Measurements from ENCODE around the gene HEPN1.
A peak's percentile ranks its signal among the peaks of the same experiment; 100 is the strongest.

The HEPN1 gene

DNA sequence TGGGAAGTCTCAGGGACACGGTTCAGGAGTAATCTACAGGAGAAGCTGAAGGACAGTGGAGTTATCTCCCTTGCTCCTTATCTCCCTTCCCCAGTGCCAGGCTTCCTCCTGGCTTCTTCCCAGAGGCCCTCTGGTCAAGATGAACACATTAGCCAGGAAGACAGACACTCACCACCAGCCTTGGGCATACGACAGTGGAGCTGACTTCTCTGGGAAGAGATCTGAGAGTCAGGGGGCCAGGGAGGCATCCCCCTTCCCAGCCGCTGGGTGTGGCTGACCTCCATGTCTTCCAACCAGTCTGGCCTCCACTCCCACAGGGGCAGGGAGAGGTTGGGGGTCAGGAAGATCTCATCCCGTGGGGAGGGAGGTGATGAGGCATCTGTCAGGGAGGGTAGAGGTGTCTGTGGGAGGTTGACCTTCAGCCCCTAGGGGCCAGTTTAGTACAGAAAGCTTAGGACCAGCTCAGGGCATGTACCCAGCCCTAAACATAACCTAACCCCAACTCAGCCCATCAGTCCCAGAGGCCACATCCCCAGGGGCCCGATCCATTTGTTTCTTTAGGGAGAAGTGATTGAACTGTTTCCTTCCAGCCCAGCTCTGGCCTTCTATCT lies 34.1 kb upstream of the HEPN1 start:
- no peak for DNase-seq (ENCODE audit: low read depth)

DNA sequence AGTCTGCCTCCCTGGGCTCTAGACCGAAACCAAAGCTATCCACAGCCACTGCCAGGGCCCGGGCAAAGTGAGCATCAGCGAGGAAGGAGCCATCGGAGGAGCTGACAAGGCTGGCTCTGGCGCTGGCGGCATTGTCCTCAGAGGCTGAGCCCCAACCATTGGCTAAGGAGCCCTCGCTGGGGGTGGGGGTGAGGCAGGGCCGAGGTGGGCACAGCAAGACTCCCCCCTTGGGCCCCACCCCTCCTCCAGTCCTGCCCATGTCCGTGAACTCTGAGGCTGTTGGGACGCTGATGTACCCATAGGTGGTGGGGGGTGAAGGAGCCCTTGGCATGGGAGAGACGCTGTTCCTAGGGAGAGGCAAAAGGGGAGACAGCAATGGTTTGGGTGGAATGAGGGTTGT lies 32.6 kb upstream of the HEPN1 start:
- no peak for DNase-seq (ENCODE audit: low read depth)

DNA sequence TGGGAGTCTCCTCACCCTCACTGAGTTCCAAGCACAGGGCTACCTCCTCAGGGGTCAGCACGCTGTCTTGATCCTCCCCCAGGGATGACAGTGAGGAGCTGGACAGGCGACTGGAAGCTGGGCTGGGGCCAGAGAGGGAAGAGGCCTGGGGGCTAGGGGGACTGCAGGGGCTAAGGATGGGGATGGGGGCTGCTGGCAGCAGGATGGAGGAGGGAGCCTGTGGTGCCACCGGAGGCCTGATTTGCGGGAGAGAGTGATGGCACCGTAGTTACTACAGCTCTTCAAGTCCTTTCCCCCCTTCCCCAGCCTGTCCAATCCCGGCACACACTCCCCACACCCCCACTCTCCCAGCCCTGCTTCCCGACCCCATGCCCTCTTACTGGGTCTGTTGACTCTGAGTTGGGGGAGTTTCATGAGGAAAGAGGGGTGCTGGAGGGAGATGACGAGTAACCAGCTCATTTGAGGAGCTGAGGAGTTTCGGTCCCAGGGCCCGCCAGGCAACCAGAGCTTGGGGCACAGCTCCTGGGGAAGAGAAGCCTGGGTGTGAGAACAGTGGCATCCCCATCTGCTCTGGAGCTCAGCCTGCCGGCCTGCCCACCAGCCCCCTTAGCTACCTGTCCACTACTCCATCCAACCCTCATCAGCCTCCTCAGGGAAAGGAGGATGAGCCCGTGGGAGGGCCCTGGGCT lies 31.9 kb upstream of the HEPN1 start:
- DNase-seq (ENCODE audit: low read depth): no peak

DNA sequence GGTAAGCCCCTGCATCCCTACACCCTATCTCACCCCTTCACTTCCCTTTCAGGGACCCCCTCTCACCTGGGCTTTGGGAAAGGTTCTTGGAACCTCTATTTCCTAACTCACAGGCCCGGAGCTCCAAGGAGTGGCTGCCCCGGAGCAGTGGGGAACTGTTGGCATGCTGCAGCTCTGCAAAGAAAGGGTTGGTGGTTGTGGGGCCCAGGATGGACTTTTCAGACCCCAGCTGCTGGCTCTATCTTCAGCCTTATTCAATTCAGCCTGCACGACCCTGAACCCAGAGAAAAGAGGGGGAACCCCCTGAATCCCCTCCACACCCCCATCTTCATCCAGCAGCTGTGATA lies 31.4 kb upstream of the HEPN1 start:
- DNase-seq (ENCODE audit: low read depth): no peak

DNA sequence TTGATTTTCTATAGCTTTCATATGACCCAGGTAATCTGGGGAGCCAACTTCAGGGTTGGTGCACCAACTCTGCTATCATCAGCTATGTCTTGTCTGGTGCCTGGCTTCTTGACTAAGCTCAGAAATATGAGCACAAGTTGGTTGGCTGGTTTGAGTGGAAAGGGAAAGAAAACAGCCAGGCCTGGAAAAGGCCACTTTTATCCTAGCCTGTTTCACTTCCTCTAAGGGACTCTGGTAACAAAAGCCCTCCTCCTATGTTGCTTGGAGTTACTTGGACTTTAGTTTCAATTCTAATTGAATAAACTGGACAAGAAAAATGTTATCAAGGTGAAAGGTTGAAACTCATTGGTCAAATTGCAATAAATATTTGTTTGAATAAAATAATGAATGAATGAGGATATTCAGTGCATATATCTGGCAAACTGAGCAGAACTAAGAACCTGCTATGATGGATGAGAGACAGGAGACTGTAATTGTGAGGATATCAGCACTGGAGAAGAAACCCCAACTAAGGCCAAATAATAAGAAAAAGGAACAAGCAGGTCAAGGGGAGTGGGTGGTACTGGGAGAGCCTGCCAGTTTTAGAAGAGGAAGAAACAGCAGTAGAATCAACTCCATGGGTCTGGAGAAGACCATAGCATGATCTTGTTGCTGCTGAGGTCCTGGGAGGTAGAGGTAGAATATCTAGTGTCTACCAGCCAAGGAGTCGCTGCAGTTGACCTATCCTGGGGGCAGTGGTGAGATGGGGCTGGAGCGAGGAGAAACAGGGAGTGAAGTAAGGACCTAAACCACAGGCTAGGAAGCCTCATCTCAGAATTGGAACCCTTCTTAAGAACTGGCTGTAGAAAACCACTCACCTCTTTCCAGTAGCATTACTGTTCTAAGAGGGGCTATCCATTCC lies 29.6 kb upstream of the HEPN1 start:
- no peak for DNase-seq (ENCODE audit: low read depth)

DNA sequence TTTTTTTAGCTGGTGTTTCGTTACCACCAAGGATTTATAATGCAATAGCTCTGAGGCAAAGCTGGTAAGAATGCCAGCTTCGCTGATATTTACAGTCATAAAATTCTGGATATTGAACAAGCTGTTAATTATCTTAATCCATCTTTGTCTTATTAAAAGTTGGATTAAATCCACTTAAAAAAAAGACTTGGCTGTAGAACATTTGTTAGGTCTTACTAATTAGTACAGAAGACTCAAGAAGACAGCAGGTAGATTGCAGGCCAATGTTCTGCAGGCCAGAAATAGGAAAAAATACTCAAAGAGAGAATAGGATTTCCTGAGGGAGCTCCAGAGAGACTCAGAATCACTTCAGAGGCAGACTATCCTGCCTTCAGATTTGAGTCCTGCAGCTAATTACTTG lies 28.9 kb upstream of the HEPN1 start:
- DNase-seq (ENCODE audit: low read depth): no peak

DNA sequence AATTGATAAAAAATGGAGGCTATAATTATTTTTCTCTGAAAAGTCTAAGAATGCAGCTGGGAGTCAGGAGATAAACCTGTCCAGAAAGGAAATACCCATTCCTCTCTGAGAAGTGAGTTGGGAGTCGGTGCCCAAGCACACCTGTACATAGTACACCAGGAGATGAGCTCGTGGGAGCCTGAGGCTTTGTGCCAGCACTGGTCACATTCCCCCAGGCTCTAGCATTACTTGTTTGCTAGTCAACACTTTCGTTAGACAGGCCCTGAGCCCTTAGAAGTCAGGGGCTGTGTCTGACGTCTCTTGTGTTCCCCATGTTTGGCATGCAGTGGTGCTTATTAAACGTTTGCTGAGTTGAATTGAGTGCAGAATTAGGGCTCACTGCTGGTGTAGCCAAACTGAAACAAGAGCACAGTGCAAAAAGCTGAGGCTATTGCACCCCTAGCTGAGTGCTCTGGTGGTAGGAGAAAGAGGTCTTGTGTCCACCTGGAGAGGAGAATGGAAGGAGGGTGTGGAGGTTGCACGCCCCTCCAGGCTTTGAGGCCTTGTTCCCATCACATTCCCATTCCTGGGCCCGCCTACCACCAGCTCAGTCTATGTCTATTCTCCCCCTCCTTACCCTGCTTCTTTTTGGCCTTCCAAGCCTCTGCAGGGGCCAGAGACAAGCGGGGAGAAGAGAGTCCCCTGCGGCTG lies 28.2 kb upstream of the HEPN1 start:
- DNase-seq (ENCODE audit: low read depth): no peak

DNA sequence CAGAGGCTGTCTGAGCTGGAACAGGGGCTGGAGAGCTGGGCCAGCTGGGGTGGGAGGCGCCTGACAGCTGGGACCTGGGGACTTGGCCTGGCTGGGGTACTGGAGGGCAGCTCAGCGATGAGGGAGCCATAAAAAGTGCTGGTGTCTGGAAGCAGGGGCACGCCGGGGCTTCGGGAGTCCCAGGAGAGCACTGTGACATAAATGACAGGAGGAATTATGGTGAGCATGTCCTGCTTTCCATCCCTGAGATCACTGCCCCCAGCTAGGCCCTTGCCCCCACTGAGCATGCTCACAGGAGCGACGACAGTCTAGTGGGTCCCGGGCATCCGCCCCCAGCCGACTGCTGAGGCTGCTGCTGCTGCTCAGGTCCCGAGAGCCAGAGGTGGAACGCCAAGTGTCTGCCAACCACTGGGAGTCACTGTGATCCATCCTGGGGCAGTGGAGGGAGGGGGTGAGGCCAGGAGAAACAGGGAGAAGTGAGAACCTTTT lies 27.6 kb upstream of the HEPN1 start:
- DNase-seq (ENCODE audit: low read depth): no peak

DNA sequence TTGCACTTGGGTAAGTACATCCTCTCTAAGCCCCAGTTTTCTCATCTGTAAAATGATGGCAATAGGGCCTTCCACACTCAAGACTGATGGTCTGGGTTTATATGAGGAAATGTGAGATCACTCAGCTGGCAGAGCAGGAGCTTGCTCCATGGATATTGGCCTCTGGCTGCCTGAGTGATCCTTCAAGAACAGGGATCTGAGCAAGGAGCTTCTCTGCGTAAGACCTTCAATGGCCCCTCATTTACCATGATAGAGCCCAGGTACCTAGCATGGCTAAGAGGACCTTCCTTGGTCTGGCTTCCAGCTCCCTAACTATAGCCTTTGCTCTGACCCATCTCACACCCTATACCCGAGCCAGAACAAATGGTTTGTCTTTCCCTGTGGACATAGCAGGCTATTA lies 26.9 kb upstream of the HEPN1 start:
- no peak for DNase-seq (ENCODE audit: low read depth)

DNA sequence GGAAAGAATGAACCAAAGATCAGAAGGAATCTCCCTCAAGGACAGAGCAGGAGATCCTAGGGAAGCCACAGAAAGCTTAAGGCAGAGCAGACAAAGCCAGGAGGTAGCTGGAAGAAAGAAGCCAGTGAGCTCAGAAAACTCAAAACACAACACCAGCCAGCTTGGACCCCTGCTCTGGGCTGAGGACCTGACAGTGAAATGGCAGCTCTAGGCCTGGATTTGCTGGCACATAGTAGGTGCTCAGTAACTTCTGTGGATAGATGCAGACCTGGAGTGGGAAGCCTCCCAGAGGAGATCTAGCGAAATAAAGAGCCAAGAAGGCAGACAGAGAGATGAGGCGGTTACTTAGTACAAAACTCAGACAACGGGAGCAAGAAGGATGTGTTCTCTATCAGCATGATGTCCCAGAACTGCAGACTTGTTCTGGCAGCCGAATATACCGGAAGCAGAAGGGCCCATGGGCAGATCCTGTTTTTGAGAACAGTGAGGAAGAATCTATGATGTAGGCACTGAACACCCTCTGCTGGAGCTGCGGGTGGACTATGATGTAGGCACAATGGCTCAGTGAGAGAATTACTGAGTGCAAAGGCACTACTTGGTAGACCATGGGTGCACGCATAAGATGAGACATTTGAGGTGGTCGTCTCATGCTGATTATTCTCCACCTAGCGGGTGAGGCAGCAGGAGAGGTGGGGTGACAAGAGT lies 26.1 kb upstream of the HEPN1 start:
- no peak for DNase-seq (ENCODE audit: low read depth)

DNA sequence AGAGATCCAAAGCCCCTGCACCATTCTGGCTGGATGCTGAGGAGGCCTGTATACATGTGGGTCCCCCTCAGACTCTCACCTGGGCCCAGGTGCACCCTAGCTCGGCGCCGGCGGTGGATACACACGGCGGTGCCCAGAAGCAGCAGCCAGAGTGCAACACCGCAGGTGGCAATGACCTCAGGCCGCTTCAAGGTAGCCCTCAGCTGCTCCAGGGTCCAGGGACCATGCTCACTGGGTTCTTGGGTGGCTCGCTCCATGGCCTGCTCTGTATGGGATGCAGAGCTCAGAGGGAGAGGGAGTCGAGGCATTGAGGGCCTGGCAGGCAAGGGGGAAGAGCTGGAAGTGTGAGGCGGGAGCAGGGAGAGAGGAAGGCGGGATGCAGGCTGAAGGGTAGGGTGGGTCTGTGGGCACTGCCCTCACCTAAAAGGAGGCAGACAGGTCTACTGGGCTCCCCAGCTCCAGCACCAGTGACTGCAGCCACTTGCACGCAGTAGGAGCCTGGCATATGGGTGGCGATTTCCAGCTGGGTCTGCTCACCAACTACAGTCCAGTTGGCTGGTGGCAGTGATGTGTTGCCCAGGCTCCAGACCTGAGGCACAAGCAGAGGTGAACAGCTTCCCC lies 25.2 kb upstream of the HEPN1 start:
- no peak for DNase-seq (ENCODE audit: low read depth)

DNA sequence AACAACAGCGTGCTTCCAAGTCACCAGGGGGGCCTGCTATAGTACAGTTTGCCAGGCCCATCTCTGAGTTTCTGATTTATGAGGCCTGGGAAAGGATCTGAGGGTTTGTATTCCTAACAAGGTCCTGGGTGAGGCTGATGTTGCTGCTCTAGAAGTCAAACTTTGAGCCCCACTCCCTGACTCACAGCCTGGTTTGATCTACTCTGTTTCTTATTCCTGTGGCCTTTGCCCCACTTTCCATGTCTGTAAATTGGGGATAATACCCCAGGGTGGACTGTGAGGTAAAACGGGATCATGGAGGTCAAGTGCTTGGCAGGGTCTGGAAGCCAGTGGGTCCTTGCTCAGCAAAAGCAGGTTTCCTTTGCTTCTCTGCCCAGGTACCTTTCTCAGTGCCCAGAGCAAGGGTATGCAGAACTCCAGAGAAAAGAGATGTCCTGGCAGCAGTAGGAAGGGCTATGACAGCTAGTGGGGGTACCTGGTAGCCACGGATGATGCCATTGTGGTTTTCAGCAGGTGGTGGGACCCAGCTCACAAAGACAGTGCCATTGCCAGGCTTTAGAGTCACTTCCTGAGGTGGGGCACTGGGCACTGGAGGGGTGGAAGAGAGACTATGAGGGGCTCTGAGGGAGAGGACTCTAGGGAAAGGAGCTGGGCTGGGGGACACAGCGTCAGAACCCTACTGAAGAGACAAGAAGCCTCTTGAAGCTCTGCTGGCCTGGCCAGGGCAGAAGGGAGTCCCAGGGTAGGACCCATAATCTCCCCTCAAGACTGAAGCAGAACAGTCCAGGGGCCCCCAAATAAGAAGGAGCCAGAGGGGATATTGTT lies 24.2 kb upstream of the HEPN1 start:
- no peak for DNase-seq (ENCODE audit: low read depth)

DNA sequence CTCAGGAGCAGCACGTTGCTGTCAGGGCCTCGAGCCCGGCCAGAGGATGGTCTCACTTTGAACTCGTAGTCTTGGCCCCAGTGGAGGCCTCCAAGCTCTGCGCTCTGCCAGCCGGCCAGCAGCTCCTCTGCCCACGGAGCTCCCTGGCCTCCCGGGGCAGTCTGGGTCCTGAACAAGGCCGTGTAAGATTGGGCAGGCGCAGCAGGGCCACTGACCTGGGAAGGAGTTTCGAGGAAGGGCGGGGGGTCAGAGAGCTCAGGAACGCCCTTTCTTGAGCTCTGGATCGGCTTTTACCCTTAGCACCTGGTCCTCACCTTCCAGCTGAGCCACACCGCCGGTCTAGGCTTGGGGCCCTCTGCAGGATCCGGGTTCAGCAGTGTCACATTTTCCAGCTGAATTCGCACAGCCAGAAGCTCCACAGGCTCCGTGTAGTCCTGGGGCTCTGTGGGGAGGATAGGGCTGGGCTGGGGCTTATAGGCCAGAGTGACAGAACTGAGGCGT lies 23.5 kb upstream of the HEPN1 start:
- DNase-seq (ENCODE audit: low read depth): no peak

DNA sequence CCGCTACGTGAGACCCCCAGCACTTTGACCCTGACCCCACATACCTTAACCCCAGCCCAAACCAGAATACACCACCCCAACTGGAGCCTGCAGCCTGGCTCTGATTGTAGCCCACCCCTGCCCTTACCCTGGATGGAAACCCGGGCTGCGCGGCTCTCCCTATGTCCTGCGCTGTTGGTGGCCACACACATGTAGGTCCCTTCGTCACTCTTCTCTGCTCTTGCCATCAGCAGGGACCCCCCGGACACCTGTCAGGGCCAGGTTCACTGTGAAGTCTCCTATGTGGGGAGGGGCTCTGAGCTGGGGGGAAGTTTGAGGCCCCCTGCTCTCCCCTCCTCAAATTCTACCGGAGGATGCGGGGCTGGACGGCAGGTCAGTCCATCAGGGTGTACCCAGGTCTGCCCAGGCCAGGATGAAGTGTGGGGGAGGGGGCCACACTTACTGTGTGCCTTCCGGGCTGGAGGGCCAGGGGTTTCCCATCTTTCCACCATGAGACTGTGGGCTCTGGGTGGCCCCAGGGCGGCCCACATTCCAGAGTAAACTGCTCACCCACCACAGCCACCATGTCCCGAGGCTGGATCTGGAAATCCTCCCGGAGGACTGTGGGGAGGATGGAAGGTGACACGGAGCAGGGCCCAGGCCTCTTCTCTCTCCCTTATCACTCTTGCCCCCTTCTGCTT lies 22.8 kb upstream of the HEPN1 start:
- DNase-seq (ENCODE audit: low read depth): no peak

DNA sequence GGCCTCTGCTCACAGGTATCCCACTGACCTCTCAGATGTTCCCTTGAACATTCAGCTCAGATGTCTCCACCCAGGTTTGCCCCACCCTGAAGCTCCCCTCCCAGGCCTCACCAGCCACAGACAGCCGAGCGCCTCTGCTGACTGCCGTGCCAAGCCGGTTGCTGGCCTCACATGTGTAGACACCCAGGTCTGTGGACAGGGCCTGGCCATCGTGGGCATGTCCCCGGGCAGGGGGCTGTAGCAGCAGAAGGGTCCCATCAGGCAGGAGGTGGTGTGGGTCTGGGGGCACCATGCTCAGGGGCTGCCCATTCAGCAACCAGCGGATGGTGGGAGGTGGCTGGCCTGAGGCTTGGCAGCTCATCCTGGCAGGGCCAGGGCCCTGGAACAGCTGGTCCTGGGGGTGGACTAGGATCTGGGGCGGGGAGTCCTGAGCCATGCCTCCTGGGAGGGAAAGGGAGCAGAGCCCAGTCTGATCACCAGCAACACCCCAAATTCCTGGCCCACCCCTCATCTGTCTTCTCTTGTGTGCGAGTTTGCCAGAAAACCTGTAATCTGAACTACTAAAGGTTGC lies 22.1 kb upstream of the HEPN1 start:
- no peak for DNase-seq (ENCODE audit: low read depth)

DNA sequence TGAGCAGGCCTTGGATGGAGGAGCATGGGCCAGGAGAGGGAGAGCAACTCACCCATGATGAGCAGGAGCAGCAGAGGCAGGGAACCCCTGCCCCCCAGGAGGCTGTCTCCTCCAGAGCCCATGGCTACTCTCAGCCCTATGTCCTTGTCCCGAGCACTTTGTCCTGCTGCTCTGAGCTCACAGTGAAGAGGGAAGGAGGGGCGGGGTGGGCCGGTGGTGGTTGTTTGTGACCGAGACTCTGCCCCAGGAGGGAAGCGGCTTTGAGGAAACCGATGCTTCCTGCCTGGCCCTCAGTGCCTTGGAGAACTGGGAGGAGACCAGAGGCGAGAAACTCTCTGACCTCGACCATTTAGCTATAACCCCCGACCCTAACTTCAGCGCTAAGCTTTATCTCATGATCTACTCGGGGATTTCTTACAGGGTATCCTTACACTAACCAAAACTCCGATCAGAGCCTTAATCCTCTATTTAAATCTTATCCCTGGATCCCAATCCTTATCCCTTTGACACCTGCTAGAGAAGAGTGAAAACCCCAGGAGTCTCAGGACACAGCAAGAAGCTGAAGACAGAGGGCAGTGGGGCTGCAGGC lies 21.3 kb upstream of the HEPN1 start, which contains the start of gene ROBO4:
Gene ROBO4 (minus strand): TSS at position 192 of the 589 bp plus-strand sequence. CDS start 70 bp downstream, at position 122.
- DNase-seq (ENCODE audit: low read depth): no peak

DNA sequence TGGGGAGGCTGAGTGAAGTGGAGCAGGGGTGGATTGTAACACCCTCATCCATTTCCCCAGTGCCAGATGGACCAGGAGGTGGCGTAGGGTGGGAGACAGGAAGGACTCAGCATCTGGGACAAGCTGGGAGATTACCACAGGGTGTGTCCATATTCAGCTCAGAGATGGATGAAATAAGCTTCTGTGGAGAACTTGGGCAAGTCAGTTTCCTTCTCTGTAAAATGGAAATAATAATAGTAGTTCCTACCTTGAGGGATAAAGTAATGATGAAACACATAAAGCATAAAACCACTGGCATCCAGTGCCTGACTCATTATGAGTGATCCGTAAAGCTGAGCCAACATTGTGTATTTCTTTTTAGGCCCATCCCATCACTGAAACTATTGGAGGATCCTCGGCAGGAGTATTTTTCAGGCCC lies 20.8 kb upstream of the HEPN1 start:
- DNase-seq (ENCODE audit: low read depth): peak; percentile 88

DNA sequence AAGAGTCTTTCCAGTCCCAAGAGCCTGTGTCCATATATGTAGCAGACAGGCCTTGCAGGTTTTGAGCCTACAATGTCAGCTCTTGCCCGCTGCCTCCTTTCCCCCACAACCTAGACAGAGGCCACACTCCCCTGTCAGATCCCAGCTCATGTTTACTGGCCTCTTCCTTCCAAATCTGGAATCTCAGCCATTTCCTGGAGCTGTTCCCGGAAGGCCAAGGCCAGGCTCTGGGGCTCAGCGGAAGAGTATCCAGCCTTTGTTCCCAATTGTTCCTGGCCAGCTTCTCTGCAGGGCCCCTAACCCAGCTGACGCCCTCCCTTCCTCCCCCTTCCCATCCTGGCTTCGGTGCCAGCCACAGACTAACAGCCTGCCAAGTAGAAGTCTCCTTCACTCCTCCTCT lies 20.3 kb upstream of the HEPN1 start:
- DNase-seq (ENCODE audit: low read depth): peak; percentile 48

Measured in stromal cell of bone marrow (primary cell).